Fibroblast of lung (primary cell): ENCODE data around the gene C1orf198. TPM values are rescaled to one million over a fixed set of nuclear protein-coding genes. Genes with fewer than 3 reads are reported as not detected.

Source experiments
- DNase-seq, 2 donors: peaks; one replicate each; pipeline versions ENCODE4 v3.0.0 to v3.0.0-alpha.2; 2010; ENCODE audit warnings: low read depth in 2 of 2
- H2AFZ ChIP-seq: 2 replicates; pipeline ENCODE4 v1.5.1; 2012; ENCODE audit warnings: low read length, control low read depth, inconsistent platforms
- H3K27ac ChIP-seq: 2 replicates; pipeline ENCODE4 v1.5.1; 2011; ENCODE audit warnings: low read length, control low read depth; ENCODE audit not compliant: insufficient read depth
- H3K27me3 ChIP-seq: 2 replicates; pipeline ENCODE4 v1.5.1; 2011; ENCODE audit warnings: mild to moderate bottlenecking, low read length; ENCODE audit not compliant: control insufficient read depth, insufficient read depth
- H3K36me3 ChIP-seq: 2 replicates; pipeline ENCODE4 v1.5.1; 2011; ENCODE audit warnings: low read length; ENCODE audit not compliant: control insufficient read depth, insufficient read depth
- H3K4me1 ChIP-seq: 2 replicates; pipeline ENCODE4 v1.5.1; 2011; ENCODE audit warnings: low read length; ENCODE audit not compliant: control insufficient read depth, insufficient read depth; ENCODE audit errors: extremely low read depth
- H3K4me2 ChIP-seq: 2 replicates; pipeline ENCODE4 v1.5.1; 2011; ENCODE audit warnings: low read length, control low read depth; ENCODE audit not compliant: insufficient read depth; ENCODE audit errors: extremely low read depth
- H3K4me3 ChIP-seq, 4 experiments: fragments of 200-600 bp in 1 of 4; sonication (generic) in 1 of 4; replicated peaks in 1 of 4; 2 replicates each; pipeline ENCODE4 v1.5.1; 2011 to 2016; ENCODE audit warnings: low read length in 4 of 4, low read depth in 3 of 4, mild to moderate bottlenecking in 3 of 4, control low read depth in 2 of 4, inconsistent platforms in 1 of 4, mixed read lengths in 1 of 4; ENCODE audit not compliant: insufficient read depth in 1 of 4; ENCODE audit errors: control extremely low read depth in 1 of 4
- H3K79me2 ChIP-seq: 2 replicates; pipeline ENCODE4 v1.5.1; 2012; ENCODE audit warnings: mild to moderate bottlenecking, low read length, inconsistent platforms; ENCODE audit not compliant: control insufficient read depth, insufficient read depth
- H3K9ac ChIP-seq: 2 replicates; pipeline ENCODE4 v1.5.1; 2011; ENCODE audit warnings: mild to moderate bottlenecking, low read length, control low read depth; ENCODE audit not compliant: insufficient read depth
- H3K9me3 ChIP-seq: 2 replicates; pipeline ENCODE4 v1.5.1; 2012; ENCODE audit warnings: low read depth, low read length; ENCODE audit not compliant: control insufficient read depth, insufficient read depth
- H4K20me1 ChIP-seq: 2 replicates; pipeline ENCODE4 v1.5.1; 2011; ENCODE audit warnings: low read length; ENCODE audit not compliant: control insufficient read depth, insufficient read depth; ENCODE audit errors: extremely low read depth
- CTCF ChIP-seq, 2 donors: IDR thresholded peaks in 1 of 2; conservative IDR thresholded peaks in 1 of 2; 1 replicate in 1 of 2; 2 replicates in 1 of 2; pipeline ENCODE4 v1.5.1; 2011 to 2012; ENCODE audit warnings: low read length in 2 of 2, control low read depth in 1 of 2, inconsistent platforms in 1 of 2, low read depth in 1 of 2, mild to moderate bottlenecking in 1 of 2
- EZH2 ChIP-seq: IDR thresholded peaks from 2 replicates; pipeline ENCODE4 v1.5.1; 2012; ENCODE audit warnings: low read length, control low read depth, mild to moderate bottlenecking; ENCODE audit errors: missing control alignments
- polyA plus RNA-seq, 2 donors: library from polyadenylated mRNA; depleted of rRNA in 1 of 2; stranded (reverse) in 1 of 2; unstranded in 1 of 2; fragments of >200 nt; gene quantifications; 2 replicates each; pipeline ENCODE4 v1.2.1, GENCODE V29; 2011 to 2012; ENCODE audit warnings: missing spikeins in 1 of 2
- total RNA-seq: library from RNA; depleted of rRNA; stranded (reverse); fragments of >200 nt; gene quantifications from 2 replicates; pipeline ENCODE4 v1.2.1, GENCODE V29; 2014

The C1orf198 gene
- total and polyA plus RNA-seq, 2 donors (not counting 1 experiment from before 2014, with no cell fraction given) = 57.8 to 215 TPM

GRCh38 chr1:230857822-230858221, 10.5 kb downstream of the C1orf198 start:
- TF ChIP-seq EZH2 (no peak), CTCF (conservative IDR thresholded peaks at IDR 0.05 in 1 of 2, IDR thresholded peaks at IDR 0.05 in 1 of 2; ENCODE audit: low read depth in 1 of 2, low read length in 2 of 2) (no peak)
- no peaks in the 10 kb centered on the region for H3K27me3 ChIP-seq
- H3K9ac ChIP-seq = no peak overlapping the region
- no peak overlapping the region for H2AFZ ChIP-seq
- peaks cover 35% of the 10 kb centered on the region for H3K4me1 ChIP-seq
- H3K4me3 ChIP-seq = no peak overlapping the region
- peaks cover 1% of the 10 kb centered on the region for H3K36me3 ChIP-seq
- H3K9me3 ChIP-seq = no peaks in the 10 kb centered on the region
- DNase-seq = peak in 1 of 2 donors; percentile 88
- peak overlapping the region; percentile 65 for H3K27ac ChIP-seq
- peak overlapping the region; percentile 7 for H3K4me2 ChIP-seq
- H3K79me2 ChIP-seq = peaks cover 48% of the 10 kb centered on the region
- H4K20me1 ChIP-seq = no peaks in the 10 kb centered on the region

GRCh38 chr1:230857077-230857476, 11.2 kb downstream of the C1orf198 start:
- TF ChIP-seq EZH2 = no peak
- H3K27ac ChIP-seq = peak overlapping the region; percentile 65
- H4K20me1 ChIP-seq = no peaks in the 10 kb centered on the region
- no peak overlapping the region for H3K4me2 ChIP-seq
- no peak overlapping the region for H2AFZ ChIP-seq
- no peaks in the 10 kb centered on the region for H3K27me3 ChIP-seq
- peaks cover 31% of the 10 kb centered on the region for H3K4me1 ChIP-seq
- H3K4me3 ChIP-seq = no peak overlapping the region
- peak overlapping the region; percentile 10 for H3K9ac ChIP-seq
- peaks cover 4% of the 10 kb centered on the region for H3K36me3 ChIP-seq
- peaks cover 43% of the 10 kb centered on the region for H3K79me2 ChIP-seq
- no peaks in the 10 kb centered on the region for H3K9me3 ChIP-seq
- peak; percentile 39 to 86 for DNase-seq

- no peak overlapping the region for H3K4me3 ChIP-seq
- DNase-seq = peak in 1 of 2 donors; percentile 78
- H3K36me3 ChIP-seq = peaks cover 4% of the 10 kb centered on the region
- no peaks in the 10 kb centered on the region for H4K20me1 ChIP-seq
- no peak overlapping the region for H3K4me2 ChIP-seq
- no peak overlapping the region for H3K9ac ChIP-seq
- no peaks in the 10 kb centered on the region for H3K27me3 ChIP-seq
- H3K27ac ChIP-seq = no peak overlapping the region
- peaks cover 25% of the 10 kb centered on the region for H3K4me1 ChIP-seq
- no peak overlapping the region for H2AFZ ChIP-seq
- no peaks in the 10 kb centered on the region for H3K9me3 ChIP-seq
- H3K79me2 ChIP-seq = peaks cover 32% of the 10 kb centered on the region
- TF ChIP-seq EZH2 (no peak), CTCF (conservative IDR thresholded peaks at IDR 0.05 in 1 of 2, IDR thresholded peaks at IDR 0.05 in 1 of 2; ENCODE audit: low read depth in 1 of 2, low read length in 2 of 2) (no peak)
Measured at GRCh38 chr1:230855886-230856285, 12.4 kb downstream of the C1orf198 start.
